C4-2B (cell line): ENCODE measurements around the gene ZBTB11.
"Not testable (repeated sequence)": the region's sequence is repeated elsewhere in the genome, so short reads cannot be mapped to it uniquely, and the experiment has no call there.

Experiments used
- H3K27ac ChIP-seq: fragments of 450-650 bp; 2 replicates; pipeline ENCODE4 v1.5.1; 2017
- ZFX ChIP-seq: fragments of 450-650 bp; IDR thresholded peaks from 2 replicates; pipeline ENCODE4 v1.6.1; 2017
- TF ChIP-seq, protein P1 (sequence below): fragments of 450-650 bp; conservative IDR thresholded peaks from 2 replicates; pipeline ENCODE4 v1.5.1; 2017; ENCODE audit warnings: mild to moderate bottlenecking

Gene ZBTB11

DNA sequence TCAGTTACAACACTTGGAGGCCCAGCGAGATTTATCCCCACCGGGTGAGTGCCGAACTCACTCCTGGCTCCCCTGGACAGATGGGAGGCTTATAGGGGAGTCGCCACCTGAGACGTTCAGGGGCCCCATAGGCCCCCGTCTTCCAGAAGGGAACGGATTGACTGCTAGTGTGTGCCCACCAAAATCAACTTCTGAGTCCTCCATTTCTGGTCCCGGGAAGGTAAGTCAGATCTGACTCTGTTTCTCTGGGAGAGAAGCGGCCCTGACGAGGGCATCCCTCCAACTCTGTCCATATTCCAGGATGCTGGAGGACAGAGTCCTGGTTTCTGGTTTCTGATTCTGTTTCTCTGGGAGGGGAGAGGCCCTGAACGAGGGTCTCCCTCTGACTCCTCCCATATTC, 44.3 kb downstream of the ZBTB11 start:
- TF ChIP-seq, protein P1, sequence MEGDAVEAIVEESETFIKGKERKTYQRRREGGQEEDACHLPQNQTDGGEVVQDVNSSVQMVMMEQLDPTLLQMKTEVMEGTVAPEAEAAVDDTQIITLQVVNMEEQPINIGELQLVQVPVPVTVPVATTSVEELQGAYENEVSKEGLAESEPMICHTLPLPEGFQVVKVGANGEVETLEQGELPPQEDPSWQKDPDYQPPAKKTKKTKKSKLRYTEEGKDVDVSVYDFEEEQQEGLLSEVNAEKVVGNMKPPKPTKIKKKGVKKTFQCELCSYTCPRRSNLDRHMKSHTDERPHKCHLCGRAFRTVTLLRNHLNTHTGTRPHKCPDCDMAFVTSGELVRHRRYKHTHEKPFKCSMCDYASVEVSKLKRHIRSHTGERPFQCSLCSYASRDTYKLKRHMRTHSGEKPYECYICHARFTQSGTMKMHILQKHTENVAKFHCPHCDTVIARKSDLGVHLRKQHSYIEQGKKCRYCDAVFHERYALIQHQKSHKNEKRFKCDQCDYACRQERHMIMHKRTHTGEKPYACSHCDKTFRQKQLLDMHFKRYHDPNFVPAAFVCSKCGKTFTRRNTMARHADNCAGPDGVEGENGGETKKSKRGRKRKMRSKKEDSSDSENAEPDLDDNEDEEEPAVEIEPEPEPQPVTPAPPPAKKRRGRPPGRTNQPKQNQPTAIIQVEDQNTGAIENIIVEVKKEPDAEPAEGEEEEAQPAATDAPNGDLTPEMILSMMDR: no peak
- no peak for TF ChIP-seq ZFX

DNA sequence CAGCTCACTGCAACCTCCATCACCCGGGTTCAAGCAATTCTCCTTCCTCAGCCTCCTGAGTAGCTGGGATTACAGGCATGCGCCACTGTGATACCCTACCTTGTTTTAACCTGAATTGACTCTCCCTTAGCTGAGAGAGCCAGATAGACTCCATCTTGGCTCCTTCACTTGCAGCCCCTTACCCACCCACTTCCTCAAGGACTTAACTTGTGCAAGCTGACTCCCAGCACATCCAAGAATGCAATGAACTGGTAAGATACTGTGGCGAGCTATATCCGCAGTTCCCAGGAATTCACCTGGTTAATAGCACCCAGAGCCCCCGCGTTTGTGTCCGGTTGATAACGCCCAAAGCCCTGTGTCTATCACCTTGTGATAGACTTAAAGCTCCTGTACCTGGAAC, 45.0 kb downstream of the ZBTB11 start:
- H3K27ac ChIP-seq: not testable (repeated sequence)

More for the DNA sequence above, 44.3 kb downstream of the ZBTB11 start:
- H3K27ac ChIP-seq: no peak overlapping the region

DNA sequence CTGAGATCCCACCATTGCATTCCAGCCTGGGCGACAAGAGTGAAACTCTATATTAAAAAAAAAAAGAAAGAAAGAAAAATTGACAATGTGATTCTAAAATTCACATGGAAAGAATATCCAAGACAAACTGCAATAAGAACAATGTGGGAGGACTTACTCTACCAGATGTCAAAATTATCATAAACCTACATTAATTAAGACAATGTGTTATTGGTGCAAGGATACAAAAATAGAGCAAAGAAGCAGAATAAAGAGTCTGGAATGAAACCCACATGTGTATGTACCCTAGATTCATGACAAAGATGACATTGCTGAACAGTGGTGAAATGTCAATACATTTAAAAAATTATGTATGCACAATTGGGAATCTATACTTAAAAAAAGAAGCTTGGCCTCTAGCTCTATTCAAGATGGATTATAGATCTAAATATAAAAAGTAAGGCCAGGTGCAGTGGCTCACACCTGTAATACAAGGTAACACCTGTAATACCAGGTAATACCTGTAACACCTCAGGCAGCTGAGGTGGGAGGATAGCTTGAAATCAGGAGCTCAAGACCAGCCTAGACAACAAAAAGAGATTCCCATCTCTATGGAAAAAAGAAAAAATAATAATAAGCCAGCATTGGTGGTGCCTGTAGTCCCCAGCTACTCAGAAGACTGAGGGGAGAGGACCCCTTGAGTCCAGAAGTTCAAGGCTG, 45.7 kb downstream of the ZBTB11 start:
- TF ChIP-seq, protein P1: no peak
- no peak overlapping the region for H3K27ac ChIP-seq

DNA sequence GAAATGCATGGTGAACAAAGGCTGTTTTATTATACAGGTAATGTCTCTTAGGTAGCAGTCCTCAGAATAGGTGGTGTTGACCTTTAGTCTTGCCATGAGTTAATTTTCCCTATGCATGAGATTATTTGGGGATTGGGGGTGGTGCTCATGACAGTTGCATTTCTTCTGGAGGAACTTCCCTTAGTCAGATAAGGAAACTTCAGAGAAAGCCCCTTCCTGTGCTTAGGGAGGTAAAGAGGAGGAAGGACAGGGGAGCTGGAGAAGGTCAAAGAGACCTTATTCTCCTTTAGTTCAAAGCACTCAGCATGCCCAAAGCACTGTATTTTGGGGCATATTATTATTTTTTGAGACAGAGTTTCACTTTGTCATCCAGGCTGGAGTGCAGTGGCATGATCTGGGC, 47.7 kb downstream of the ZBTB11 start:
- no peak for TF ChIP-seq ZFX
- TF ChIP-seq, protein P1: no peak
- no peak overlapping the region for H3K27ac ChIP-seq

DNA sequence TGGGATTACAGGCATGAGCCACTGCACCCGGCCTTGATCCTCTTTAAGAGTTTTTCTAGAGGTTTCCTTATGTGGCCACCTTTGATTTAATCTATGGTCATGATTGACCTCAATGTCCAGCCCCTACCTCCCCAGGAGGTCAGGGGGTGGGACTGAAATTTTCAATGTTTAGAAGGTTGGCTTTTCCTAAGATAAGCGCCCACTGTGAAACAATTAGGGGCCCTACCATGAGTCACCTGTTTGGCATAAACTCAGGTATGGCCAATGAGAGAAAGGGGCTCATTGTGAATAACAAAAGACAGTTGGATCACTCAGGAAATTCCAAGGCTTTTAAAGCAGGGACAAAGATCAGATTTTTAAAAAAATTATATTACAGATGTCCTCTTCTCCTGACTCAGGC, 51.1 kb downstream of the ZBTB11 start:
- H3K27ac ChIP-seq: no peak overlapping the region

DNA sequence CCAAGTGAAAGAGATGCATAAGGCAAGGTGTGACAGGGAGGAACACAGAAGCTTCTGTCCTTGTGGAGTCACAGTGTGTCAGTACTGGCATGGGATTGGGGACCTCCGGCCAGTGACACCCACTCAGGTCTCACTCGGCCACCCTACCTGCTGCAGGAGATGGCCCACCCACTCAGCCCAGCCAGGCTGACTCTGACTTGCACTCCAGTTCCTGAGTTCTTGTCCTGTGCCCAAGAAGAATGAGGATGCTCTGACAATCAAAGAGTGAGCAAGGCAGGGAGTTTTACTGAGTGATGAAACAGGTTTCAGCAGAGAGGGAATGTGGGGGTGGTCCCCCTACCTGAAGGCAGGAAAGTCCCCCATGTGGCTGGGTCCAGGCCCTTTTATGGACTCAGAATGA, 52.1 kb downstream of the ZBTB11 start:
- no peak for TF ChIP-seq ZFX
- TF ChIP-seq, protein P1: no peak
- H3K27ac ChIP-seq: no peak overlapping the region

More for the DNA sequence above, 51.1 kb downstream of the ZBTB11 start:
- TF ChIP-seq, protein P1: no peak
- no peak for TF ChIP-seq ZFX

DNA sequence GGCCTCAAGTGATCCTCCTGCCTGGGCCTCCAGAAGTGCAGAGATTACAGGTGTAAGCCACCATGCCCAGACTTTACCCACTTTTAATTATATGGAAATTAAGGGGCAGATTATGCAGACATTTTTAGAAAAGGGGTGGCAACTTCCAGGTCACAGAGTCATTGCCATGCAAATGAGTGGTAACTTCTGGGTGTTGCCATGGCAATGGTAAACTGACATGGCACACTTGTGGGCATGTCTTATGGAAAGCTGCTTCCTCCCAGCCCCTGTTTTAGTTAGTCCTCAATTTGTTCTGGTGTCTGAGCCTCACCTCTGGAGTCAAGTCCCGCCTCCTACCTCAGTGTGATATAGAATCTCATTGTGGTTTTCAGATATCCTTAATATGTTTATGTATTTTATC, 53.3 kb downstream of the ZBTB11 start:
- TF ChIP-seq ZFX: no peak
- TF ChIP-seq, protein P1: no peak
- no peak overlapping the region for H3K27ac ChIP-seq

DNA sequence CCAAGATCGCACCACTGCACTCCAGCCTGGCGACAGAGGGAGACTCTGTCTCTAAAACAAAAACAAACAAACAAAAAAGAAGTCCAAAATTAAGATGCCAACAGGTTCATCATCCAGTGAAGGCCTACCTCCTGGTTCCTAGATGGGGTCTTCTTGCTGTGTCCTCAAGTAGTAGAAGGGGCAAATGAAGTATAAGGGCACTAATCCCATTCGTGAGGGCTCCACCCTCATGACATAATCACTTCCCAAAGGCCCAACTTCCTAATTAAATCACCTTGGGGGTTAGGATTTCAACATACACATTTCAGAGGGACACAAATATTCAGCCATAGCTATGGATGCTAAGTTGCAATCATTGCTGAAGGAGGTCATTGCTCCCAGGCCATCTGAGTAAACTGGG, 57.2 kb downstream of the ZBTB11 start:
- H3K27ac ChIP-seq: no peak overlapping the region
- TF ChIP-seq ZFX: no peak
- TF ChIP-seq, protein P1: no peak
